IMR-90 (cell line): Measurements from ENCODE around the gene RIMBP2. TPM values are rescaled to one million over a fixed set of nuclear protein-coding genes. Genes with fewer than 3 reads are reported as not detected.
"Not testable (repeated sequence)": the region's sequence is repeated elsewhere in the genome, so short reads cannot be mapped to it uniquely, and the experiment has no call there.

Source experiments
- ATAC-seq: fragments of 200-7000 bp; cut with Tn5 transposase; 2 replicates; pipeline ENCODE4 v1.9.1; 2020; ENCODE audit warnings: low read depth, mild to moderate bottlenecking, moderate library complexity
- BruUV-seq: library from RNA; stranded (reverse); fragments of 400-500 nt; replicated peaks from 2 replicates; lab custom pipeline; 2021; lab: Mats Ljungman, UMichigan
- CTCF ChIA-PET: fragments of 300-600 bp; formaldehyde crosslinking; extraction: SDS; loops from one replicate; lab custom pipeline; 2021; ENCODE audit warnings: antibody characterized with exemption; lab: Yijun Ruan, JAX
- POLR2A ChIA-PET: fragments of 300-600 bp; sonication (Branson Sonifier 250); formaldehyde crosslinking; loops from one replicate; lab custom pipeline; 2022; ENCODE audit warnings: antibody characterized with exemption; ENCODE audit not compliant: unreplicated experiment; lab: Charles Lee
- DNase-seq: peaks from one replicate; pipeline ENCODE4 v3.0.0; 2013
- H2AFZ ChIP-seq: replicated peaks from 2 replicates; pipeline ENCODE3; 2013; ENCODE audit warnings: low read length, mild to moderate bottlenecking; ENCODE audit not compliant: poor library complexity
- H2AK5ac ChIP-seq: 2 replicates; pipeline ENCODE4 v1.6.1; 2013; ENCODE audit warnings: low read depth, low read length, inconsistent platforms
- H2AK9ac ChIP-seq: replicated peaks from 2 replicates; pipeline ENCODE3; 2013; ENCODE audit warnings: mild to moderate bottlenecking, low read depth, low read length, moderate library complexity; ENCODE audit not compliant: poor library complexity
- H2BK120ac ChIP-seq: 2 replicates; pipeline ENCODE4 v1.6.1; 2013; ENCODE audit warnings: low read depth, low read length, inconsistent platforms
- H2BK15ac ChIP-seq: 3 replicates; pipeline ENCODE4 v1.6.1; 2013; ENCODE audit warnings: low read depth, low read length, inconsistent platforms
- H2BK20ac ChIP-seq: 2 replicates; pipeline ENCODE4 v1.6.1; 2013; ENCODE audit warnings: low read depth, mild to moderate bottlenecking, inconsistent platforms, low read length, moderate library complexity
- H2BK5ac ChIP-seq: 2 replicates; pipeline ENCODE4 v1.6.1; 2013; ENCODE audit warnings: mild to moderate bottlenecking, low read depth, low read length, inconsistent platforms; ENCODE audit not compliant: poor library complexity, severe bottlenecking
- H3K14ac ChIP-seq: replicated peaks from 2 replicates; pipeline ENCODE4 v1.6.1; 2013; ENCODE audit warnings: low read depth, low read length, inconsistent platforms
- H3K18ac ChIP-seq: 2 replicates; pipeline ENCODE4 v1.6.1; 2013; ENCODE audit warnings: low read depth, low read length, control low read depth
- H3K23ac ChIP-seq: 2 replicates; pipeline ENCODE4 v1.6.1; 2013; ENCODE audit warnings: low read depth, low read length, inconsistent platforms
- H3K27ac ChIP-seq: 2 replicates; pipeline ENCODE4 v1.5.1; 2013; ENCODE audit warnings: mild to moderate bottlenecking, control low read depth, low read length; ENCODE audit not compliant: insufficient read depth
- H3K27me3 ChIP-seq: 2 replicates; pipeline ENCODE4 v1.6.1; 2013; ENCODE audit warnings: low read length; ENCODE audit not compliant: control insufficient read depth, insufficient read depth
- H3K36me3 ChIP-seq: 2 replicates; pipeline ENCODE4 v1.6.1; 2013; ENCODE audit warnings: low read length, mixed read lengths; ENCODE audit not compliant: control insufficient read depth, insufficient read depth
- H3K4ac ChIP-seq: 2 replicates; pipeline ENCODE4 v1.6.1; 2013; ENCODE audit warnings: low read depth, low read length, inconsistent platforms
- H3K4me1 ChIP-seq: 2 replicates; pipeline ENCODE4 v1.6.1; 2013; ENCODE audit warnings: low read length, mixed read lengths; ENCODE audit not compliant: control insufficient read depth, insufficient read depth
- H3K4me2 ChIP-seq: 2 replicates; pipeline ENCODE4 v1.6.1; 2013; ENCODE audit warnings: low read depth, mild to moderate bottlenecking, control low read depth, low read length, moderate library complexity
- H3K4me3 ChIP-seq: 2 replicates; pipeline ENCODE4 v1.5.1; 2013; ENCODE audit warnings: low read depth, mild to moderate bottlenecking, control low read depth, low read length, moderate library complexity; ENCODE audit not compliant: insufficient read depth
- H3K56ac ChIP-seq: 2 replicates; pipeline ENCODE4 v1.6.1; 2013; ENCODE audit warnings: low read length, inconsistent platforms; ENCODE audit not compliant: insufficient read depth; ENCODE audit errors: extremely low read depth
- H3K79me1 ChIP-seq, 2 experiments: 2 replicates each; pipeline ENCODE4 v1.6.1; 2013; ENCODE audit warnings: low read length in 2 of 2, inconsistent platforms in 1 of 2, low read depth in 1 of 2
- H3K9ac ChIP-seq: 2 replicates; pipeline ENCODE4 v1.6.1; 2013; ENCODE audit warnings: low read depth, low read length, control low read depth
- H3K9me1 ChIP-seq: 2 replicates; pipeline ENCODE4 v1.6.1; 2013; ENCODE audit warnings: low read length, inconsistent platforms; ENCODE audit not compliant: insufficient read depth
- H3K9me3 ChIP-seq: 2 replicates; pipeline ENCODE4 v1.6.1; 2013; ENCODE audit warnings: low read length; ENCODE audit not compliant: control insufficient read depth, insufficient read depth
- H4K20me1 ChIP-seq: 2 replicates; pipeline ENCODE4 v1.6.1; 2013; ENCODE audit warnings: low read length, inconsistent platforms; ENCODE audit not compliant: insufficient read depth
- H4K5ac ChIP-seq: 2 replicates; pipeline ENCODE4 v1.6.1; 2013; ENCODE audit warnings: mild to moderate bottlenecking, low read depth, low read length, control low read depth
- H4K8ac ChIP-seq, 2 experiments: 2 replicates each; pipeline ENCODE4 v1.6.1; 2013; ENCODE audit warnings: low read depth in 2 of 2, low read length in 2 of 2, control low read depth in 1 of 2, inconsistent platforms in 1 of 2
- H4K91ac ChIP-seq: 2 replicates; pipeline ENCODE4 v1.6.1; 2013; ENCODE audit warnings: low read depth, low read length, inconsistent platforms; ENCODE audit not compliant: insufficient read depth
- CEBPB ChIP-seq: IDR thresholded peaks from 2 replicates; pipeline ENCODE4 v1.6.1; 2012; ENCODE audit warnings: low read depth, low read length, improper control_type of control experiment
- ELK1 ChIP-seq: fragments of 150-350 bp; IDR thresholded peaks from 2 replicates; pipeline ENCODE4 v1.6.1; 2016; ENCODE audit warnings: low read depth, mild to moderate bottlenecking, low read length, moderate library complexity, borderline replicate concordance
- dilution Hi-C: fragments of 300-500 bp; cut with HindIII; formaldehyde crosslinking; loops from one replicate; pipeline ENCODE4 v1.14.3; 2018; ENCODE audit warnings: low sequenced_read_pairs; ENCODE audit not compliant: unreplicated experiment
- in situ Hi-C: fragments of 300-500 bp; cut with MboI; formaldehyde crosslinking; loops from 3 replicates; pipeline ENCODE4 v1.14.3; 2019; ENCODE audit warnings: low sequenced_read_pairs, inconsistent platforms, mixed read lengths
- intact Hi-C: fragments of 100-400 bp; cut with micrococcal nuclease; formaldehyde crosslinking; loops from 2 replicates; pipeline ENCODE4 v1.10.0; 2022
- polyA plus RNA-seq, 3 experiments: library from polyadenylated mRNA; depleted of rRNA; stranded (reverse); fragments of >200 nt; gene quantifications; 2 replicates each; pipeline ENCODE4 v1.2.3, GENCODE V29; 2012; ENCODE audit warnings: low replicate concordance in 1 of 3
- total RNA-seq: library from RNA; depleted of rRNA; stranded (reverse); fragments of >200 nt; gene quantifications from 2 replicates; pipeline ENCODE4 v1.2.3, GENCODE V29; 2012

Gene RIMBP2
- total and polyA plus RNA-seq, 2 of the 4 experiments (the other 2 are of a cell fraction): not detected

- no peak for TF ChIP-seq ELK1
Observed at GRCh38 chr12:130587966-130588365, 128.1 kb downstream of the RIMBP2 start (continued).

GRCh38 chr12:130584475-130584874 lies 131.6 kb downstream of the RIMBP2 start:
- H3K56ac ChIP-seq, H3K27ac ChIP-seq, H2BK20ac ChIP-seq, POLR2A ChIA-PET, DNase-seq, ATAC-seq, H3K9me1 ChIP-seq, H4K8ac ChIP-seq, H3K4me1 ChIP-seq, H3K79me1 ChIP-seq, BruUV-seq, H4K5ac ChIP-seq, H2AK5ac ChIP-seq, intact Hi-C loops, H3K4me2 ChIP-seq, H2BK120ac ChIP-seq, H4K20me1 ChIP-seq, dilution Hi-C loops, H3K4ac ChIP-seq, H3K14ac ChIP-seq, H3K9ac ChIP-seq, H2BK15ac ChIP-seq, H4K91ac ChIP-seq, H2AK9ac ChIP-seq, H3K36me3 ChIP-seq, H3K18ac ChIP-seq, H3K23ac ChIP-seq, H2AFZ ChIP-seq, in situ Hi-C loops, H3K4me3 ChIP-seq, H3K27me3 ChIP-seq, CTCF ChIA-PET, H2BK5ac ChIP-seq: not testable (repeated sequence)
- peak; percentile 73 for TF ChIP-seq CEBPB
- peaks cover 27% of the 10 kb centered on the region for H3K9me3 ChIP-seq
